Sigmoid colon (tissue), 7 donors: Measurements from ENCODE around the gene DAPK1. TPM values are rescaled to one million over a fixed set of nuclear protein-coding genes. Genes with fewer than 3 reads are reported as not detected.

Source experiments
- DNase-seq: peaks from one replicate; pipeline ENCODE4 v3.0.0-alpha.2; 2019
- H3K27ac ChIP-seq, 4 donors: fragments of 200-600 bp; sonication (generic); one replicate each; pipeline ENCODE4 v1.5.1; 2016 to 2019; ENCODE audit warnings: mild to moderate bottlenecking in 1 of 4
- H3K27me3 ChIP-seq, 3 donors: fragments of 200-600 bp; sonication (generic); one replicate each; pipeline ENCODE4 v1.5.1; 2019; ENCODE audit warnings: mild to moderate bottlenecking in 1 of 3
- H3K36me3 ChIP-seq, 4 donors: fragments of 200-600 bp; sonication (generic); one replicate each; pipeline ENCODE4 v1.5.1; 2016 to 2019
- H3K4me1 ChIP-seq, 4 donors: fragments of 200-600 bp; sonication (generic); one replicate each; pipeline ENCODE4 v1.5.1; 2017 to 2019
- H3K4me3 ChIP-seq, 4 donors: fragments of 200-600 bp; sonication (generic); one replicate each; pipeline ENCODE4 v1.5.1; 2017 to 2019; ENCODE audit warnings: mild to moderate bottlenecking in 2 of 4, moderate library complexity in 1 of 4
- H3K9me3 ChIP-seq, 4 donors: fragments of 200-600 bp in 3 of 4; sonication (generic) in 3 of 4; one replicate each; pipeline versions ENCODE4 v1.5.1 to v1.6.1; 2013 to 2019
- CTCF ChIP-seq, 4 experiments: fragments of 450-650 bp in 3 of 4; fragments of 200-600 bp in 1 of 4; IDR thresholded peaks; one replicate each; pipeline ENCODE4 v1.5.1; 2016 to 2019; ENCODE audit warnings: antibody characterized with exemption in 4 of 4, mild to moderate bottlenecking in 3 of 4, moderate library complexity in 2 of 4
- EP300 ChIP-seq, 4 donors: sonication (generic); formaldehyde crosslinking; IDR thresholded peaks; one replicate each; pipeline ENCODE4 v1.6.1; 2017; ENCODE audit warnings: antibody characterized with exemption in 4 of 4
- POLR2A ChIP-seq, 2 donors: fragments of 450-650 bp; IDR thresholded peaks; one replicate each; pipeline ENCODE4 v1.6.1; 2016; ENCODE audit warnings: antibody characterized with exemption in 2 of 2, mild to moderate bottlenecking in 2 of 2, moderate library complexity in 2 of 2
- POLR2AphosphoS5 ChIP-seq, 4 donors: sonication (generic); formaldehyde crosslinking; IDR thresholded peaks; one replicate each; pipeline ENCODE4 v1.6.1; 2017; ENCODE audit warnings: antibody characterized with exemption in 4 of 4
- WGBS, 2 donors: extraction: QIAGEN DNeasy Blood & Tissue Kit; methylation state at CpG; one replicate each; pipeline ENCODE4 v1.1.7; 2013; 5-methylcytosine and 5-hydroxymethylcytosine counted together
- intact Hi-C: fragments of 100-400 bp; cut with DNase I; formaldehyde crosslinking; loops from one replicate; pipeline ENCODE4 v1.15.1; 2023
- polyA plus RNA-seq, 3 donors: library from polyadenylated mRNA; stranded (reverse); fragments of 200-250 nt; gene quantifications; one replicate each; pipeline ENCODE4 v1.2.3, GENCODE V29; 2013
- total RNA-seq, 4 donors: library from RNA; depleted of rRNA; stranded (reverse); fragments of >200 nt; gene quantifications; one replicate each; pipeline ENCODE4 v1.1.0, GENCODE V29; 2016
- donor health status: healthy with polysubstance abuse.
- donor health status: Bipolar disorder and iron deficiency.
- donor health status: healthy.

DAPK1 gene
- total and polyA plus RNA-seq, 7 donors: 4.8 to 92.5 (median 78.1) TPM

- TF ChIP-seq CTCF (IDR thresholded peaks at IDR 0.05) (no peak), EP300 (IDR thresholded peaks at IDR 0.05) (no peak), POLR2AphosphoS5 (IDR thresholded peaks at IDR 0.05) (no peak), POLR2A (IDR thresholded peaks at IDR 0.05) (no peak)
- no peak overlapping the region for H3K4me3 ChIP-seq
- H3K27ac ChIP-seq: peak overlapping the region; percentile 30 to 79 (median 70)
Measured at GRCh38 chr9:87564791-87565241, 67.1 kb downstream of the DAPK1 start.

GRCh38 chr9:87567001-87567400, 69.3 kb downstream of the DAPK1 start:
- no peak for DNase-seq
- no peaks in the 10 kb centered on the region for H3K36me3 ChIP-seq
- H3K4me1 ChIP-seq: peaks cover 0 to 99% (median 93%) of the 10 kb centered on the region in 4 donors
- TF ChIP-seq EP300 (IDR thresholded peaks at IDR 0.05) (no peak), CTCF (IDR thresholded peaks at IDR 0.05) (no peak), POLR2A (IDR thresholded peaks at IDR 0.05) (no peak), POLR2AphosphoS5 (IDR thresholded peaks at IDR 0.05) (no peak)
- no peaks in the 10 kb centered on the region for H3K27me3 ChIP-seq
- H3K9me3 ChIP-seq: no peaks in the 10 kb centered on the region
- intact Hi-C loops: no loop called here
- WGBS, 2 donors: 12 to 59% methylated on average over 4 of the region's 4 CpGs
- H3K27ac ChIP-seq: peak overlapping the region in 3 of 4 donors; percentile 65 to 74 (median 73)
- H3K4me3 ChIP-seq: no peak overlapping the region

More at GRCh38 chr9:87564791-87565241, 67.1 kb downstream of the DAPK1 start:
- intact Hi-C loops: no loop called here
- Histone ChIP-seq H3K36me3 (no peaks in the 10 kb centered on the region), H3K27me3 (no peaks in the 10 kb centered on the region), H3K4me1 (peaks cover 0 to 92% (median 74%) of the 10 kb centered on the region in 4 donors), H3K9me3 (no peaks in the 10 kb centered on the region)
- 79 to 83% methylated on average over 4 of the region's 4 CpGs for WGBS, 2 donors
- no peak for DNase-seq

- Histone ChIP-seq H3K9me3 (no peaks in the 10 kb centered on the region), H3K4me1 (peaks cover 0 to 99% (median 96%) of the 10 kb centered on the region in 4 donors), H3K27me3 (no peaks in the 10 kb centered on the region), H3K27ac (peak overlapping the region in 3 of 4 donors; percentile 65 to 74 (median 73)), H3K36me3 (no peaks in the 10 kb centered on the region), H3K4me3 (no peak overlapping the region)
- no peak for TF ChIP-seq POLR2AphosphoS5 (IDR thresholded peaks at IDR 0.05)
- TF ChIP-seq CTCF (IDR thresholded peaks at IDR 0.05): no peak
- TF ChIP-seq EP300 (IDR thresholded peaks at IDR 0.05): no peak
- no peak for TF ChIP-seq POLR2A (IDR thresholded peaks at IDR 0.05)
- no peak for DNase-seq
- 87 to 93% methylated on average over 7 of the region's 7 CpGs for WGBS, 2 donors
- intact Hi-C loops: no loop called here
Measured at GRCh38 chr9:87567571-87567970, 69.9 kb downstream of the DAPK1 start.

- H3K27ac ChIP-seq: peak overlapping the region in 3 of 4 donors; percentile 65 to 74 (median 73)
- WGBS, 2 donors: 84 to 96% methylated on average over 9 of the region's 9 CpGs
- intact Hi-C loops: no loop called here
- DNase-seq: no peak
- H3K4me1 ChIP-seq: peaks cover 0 to 97% (median 96%) of the 10 kb centered on the region in 4 donors
- no peaks in the 10 kb centered on the region for H3K27me3 ChIP-seq
- H3K36me3 ChIP-seq: no peaks in the 10 kb centered on the region
- TF ChIP-seq EP300 (IDR thresholded peaks at IDR 0.05): no peak
- no peak for TF ChIP-seq POLR2AphosphoS5 (IDR thresholded peaks at IDR 0.05)
- TF ChIP-seq POLR2A (IDR thresholded peaks at IDR 0.05): no peak
- TF ChIP-seq CTCF (IDR thresholded peaks at IDR 0.05): no peak
- no peak overlapping the region for H3K4me3 ChIP-seq
- H3K9me3 ChIP-seq: no peaks in the 10 kb centered on the region
Measured at GRCh38 chr9:87567983-87568382, 70.3 kb downstream of the DAPK1 start.

- no peak overlapping the region for H3K4me3 ChIP-seq
- peaks cover 0 to 97% (median 95%) of the 10 kb centered on the region in 4 donors for H3K4me1 ChIP-seq
- TF ChIP-seq EP300 (IDR thresholded peaks at IDR 0.05) (no peak), CTCF (IDR thresholded peaks at IDR 0.05) (no peak), POLR2A (IDR thresholded peaks at IDR 0.05) (no peak), POLR2AphosphoS5 (IDR thresholded peaks at IDR 0.05) (no peak)
- H3K27ac ChIP-seq: peak overlapping the region; percentile 63 to 74 (median 69)
- intact Hi-C loops: no loop called here
- DNase-seq: no peak
- H3K36me3 ChIP-seq: no peaks in the 10 kb centered on the region
- 95 to 98% methylated on average over 3 of the region's 3 CpGs for WGBS, 2 donors
- no peaks in the 10 kb centered on the region for H3K9me3 ChIP-seq
- H3K27me3 ChIP-seq: no peaks in the 10 kb centered on the region
Measured at GRCh38 chr9:87568401-87568800, 70.7 kb downstream of the DAPK1 start.
